Stomach (tissue), 9 donors: Measurements from ENCODE around the gene WHRN. TPM values are rescaled to one million over a fixed set of nuclear protein-coding genes. Genes with fewer than 3 reads are reported as not detected.

ENCODE experiments used
- DNase-seq, 2 donors: peaks; one replicate each; pipeline versions ENCODE4 v3.0.0 to v3.0.0-alpha.2; 2013 to 2019
- H3K27ac ChIP-seq, 5 donors: fragments of 200-600 bp in 4 of 5; sonication (generic) in 4 of 5; one replicate each; pipeline ENCODE4 v1.5.1; 2013 to 2019; ENCODE audit warnings: mild to moderate bottlenecking in 1 of 5, moderate library complexity in 1 of 5
- H3K27me3 ChIP-seq, 3 donors: fragments of 200-600 bp; sonication (generic); one replicate each; pipeline ENCODE4 v1.5.1; 2017 to 2019; ENCODE audit warnings: mixed run types in 1 of 3
- H3K36me3 ChIP-seq, 4 donors: fragments of 200-600 bp; sonication (generic); 1 replicate in 3 of 4; 2 replicates in 1 of 4; pipeline ENCODE4 v1.5.1; 2016 to 2019
- H3K4me1 ChIP-seq, 4 donors: fragments of 200-600 bp; sonication (generic); one replicate each; pipeline ENCODE4 v1.5.1; 2016 to 2019
- H3K4me3 ChIP-seq, 4 donors: fragments of 200-600 bp; sonication (generic) in 3 of 4; one replicate each; pipeline ENCODE4 v1.5.1; 2016 to 2019; ENCODE audit warnings: mild to moderate bottlenecking in 1 of 4
- H3K9me3 ChIP-seq, 4 donors: fragments of 200-600 bp; sonication (generic); one replicate each; pipeline ENCODE4 v1.5.1; 2016 to 2019
- CTCF ChIP-seq, 7 experiments: fragments of 450-650 bp in 4 of 7; fragments of 200-600 bp in 3 of 7; sonication (generic) in 3 of 7; IDR thresholded peaks; one replicate each; pipeline ENCODE4 v1.5.1; 2016 to 2019; ENCODE audit warnings: antibody characterized with exemption in 7 of 7, control low read depth in 2 of 7, mild to moderate bottlenecking in 1 of 7
- EP300 ChIP-seq: sonication (generic); formaldehyde crosslinking; IDR thresholded peaks from one replicate; pipeline ENCODE4 v1.6.1; 2017; ENCODE audit warnings: antibody characterized with exemption
- POLR2A ChIP-seq, 4 donors: fragments of 450-650 bp; IDR thresholded peaks; one replicate each; pipeline ENCODE4 v1.6.1; 2016; ENCODE audit warnings: antibody characterized with exemption in 4 of 4, control low read depth in 2 of 4, mild to moderate bottlenecking in 1 of 4, moderate library complexity in 1 of 4
- POLR2AphosphoS5 ChIP-seq, 3 donors: sonication (generic); formaldehyde crosslinking; IDR thresholded peaks; one replicate each; pipeline ENCODE4 v1.6.1; 2016; ENCODE audit warnings: antibody characterized with exemption in 3 of 3
- WGBS, 5 donors: extraction: QIAGEN DNeasy Blood & Tissue Kit in 3 of 5; methylation state at CpG; one replicate each; pipeline versions ENCODE4 v1.1.5 to v1.1.7; 2013 to 2018; 5-methylcytosine and 5-hydroxymethylcytosine counted together
- intact Hi-C: fragments of 100-400 bp; cut with DNase I; formaldehyde crosslinking; loops from one replicate; pipeline ENCODE4 v1.15.1; 2023; ENCODE audit warnings: low total_unique reads
- polyA plus RNA-seq, 3 donors: library from polyadenylated mRNA; stranded (reverse); fragments of 200-250 nt; gene quantifications; one replicate each; pipeline ENCODE4 v1.2.3, GENCODE V29; 2013
- total RNA-seq, 5 donors: library from RNA; depleted of rRNA; stranded (reverse); fragments of >200 nt; gene quantifications; one replicate each; pipeline versions ENCODE4 v1.1.0 to v1.2.3, GENCODE V29; 2014 to 2016
- donor health status: healthy with polysubstance abuse.
- donor health status: Bipolar disorder and iron deficiency.
- donor health status: healthy.

Gene WHRN
- total and polyA plus RNA-seq, 8 donors: 2.3 to 70.1 (median 4.8) TPM

- DNase-seq: no peak
- H3K9me3 ChIP-seq: no peaks in the 10 kb centered on the region
- peaks cover 0 to 35% (median 3%) of the 10 kb centered on the region in 4 donors for H3K36me3 ChIP-seq
- no peak overlapping the region for H3K4me3 ChIP-seq
- no peak overlapping the region for H3K27ac ChIP-seq
- intact Hi-C loops: no loop called here
- H3K27me3 ChIP-seq: no peaks in the 10 kb centered on the region
- WGBS, 5 donors: 89 to 95% (median 93%) methylated on average over 4 of the region's 4 CpGs
- no peaks in the 10 kb centered on the region for H3K4me1 ChIP-seq
- TF ChIP-seq CTCF (IDR thresholded peaks at IDR 0.05) (no peak), POLR2AphosphoS5 (IDR thresholded peaks at IDR 0.05) (no peak), EP300 (no peak), POLR2A (IDR thresholded peaks at IDR 0.05) (no peak)
Measured at GRCh38 chr9:114465417-114465816, 39.9 kb downstream of the WHRN start.

- H3K27ac ChIP-seq: no peak overlapping the region
- intact Hi-C loops: no loop called here
- WGBS, 5 donors: 89 to 93% (median 90%) methylated on average over 5 of the region's 5 CpGs
- TF ChIP-seq POLR2A (IDR thresholded peaks at IDR 0.05) (no peak), EP300 (no peak), CTCF (IDR thresholded peaks at IDR 0.05) (no peak), POLR2AphosphoS5 (IDR thresholded peaks at IDR 0.05) (no peak)
- DNase-seq: no peak
- no peaks in the 10 kb centered on the region for H3K27me3 ChIP-seq
- no peaks in the 10 kb centered on the region for H3K4me1 ChIP-seq
- no peak overlapping the region for H3K4me3 ChIP-seq
- H3K36me3 ChIP-seq: peaks cover 0 to 26% (median 3%) of the 10 kb centered on the region in 4 donors
- no peaks in the 10 kb centered on the region for H3K9me3 ChIP-seq
Measured at GRCh38 chr9:114464281-114465051, 40.8 kb downstream of the WHRN start.

DNA sequence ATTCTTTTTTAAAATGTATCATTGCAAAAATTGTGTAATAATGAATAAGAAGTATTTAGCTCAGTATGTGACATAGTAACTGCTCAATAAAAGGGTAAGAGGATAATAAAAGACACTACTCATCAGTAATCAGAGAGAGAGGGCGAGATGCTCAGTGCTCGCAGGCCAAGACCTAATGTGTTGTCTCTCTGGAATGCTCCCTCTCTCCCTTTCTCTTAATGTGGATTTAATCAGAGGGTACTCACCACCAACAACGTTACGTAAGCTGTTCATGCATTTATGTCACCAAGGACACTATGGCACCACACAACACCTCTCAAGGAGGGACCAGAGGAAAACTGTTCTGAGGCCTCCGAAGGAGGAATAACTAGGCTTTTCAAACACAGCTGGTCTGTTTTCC lies 42.5 kb downstream of the WHRN start:
- Histone ChIP-seq H3K9me3 (no peaks in the 10 kb centered on the region), H3K4me1 (no peaks in the 10 kb centered on the region), H3K27me3 (no peaks in the 10 kb centered on the region), H3K27ac (no peak overlapping the region), H3K4me3 (no peak overlapping the region), H3K36me3 (peaks cover 0 to 20% (median 0%) of the 10 kb centered on the region in 4 donors)
- no peak for DNase-seq
- TF ChIP-seq POLR2A (IDR thresholded peaks at IDR 0.05) (no peak), EP300 (no peak), POLR2AphosphoS5 (IDR thresholded peaks at IDR 0.05) (no peak), CTCF (IDR thresholded peaks at IDR 0.05) (no peak)
- intact Hi-C loops: no loop called here
- WGBS, 5 donors: 68 to 75% (median 74%) methylated on average over 5 of the region's 5 CpGs

GRCh38 chr9:114461468-114461867 lies 43.8 kb downstream of the WHRN start:
- Histone ChIP-seq H3K27ac (no peak overlapping the region), H3K27me3 (no peaks in the 10 kb centered on the region), H3K4me1 (no peaks in the 10 kb centered on the region), H3K9me3 (no peaks in the 10 kb centered on the region), H3K36me3 (peaks cover 0 to 20% (median 0%) of the 10 kb centered on the region in 4 donors), H3K4me3 (no peak overlapping the region)
- no peak for DNase-seq
- WGBS, 5 donors: 67 to 86% (median 77%) methylated on average over 4 of the region's 4 CpGs
- TF ChIP-seq POLR2A (IDR thresholded peaks at IDR 0.05) (no peak), CTCF (IDR thresholded peaks at IDR 0.05) (no peak), EP300 (no peak), POLR2AphosphoS5 (IDR thresholded peaks at IDR 0.05) (no peak)
- intact Hi-C loops: no loop called here
